Measurements from ENCODE around the gene MYOF. TPM values are rescaled to one million over a fixed set of nuclear protein-coding genes. Genes with fewer than 3 reads are reported as not detected.

The MYOF gene
- 249 and 264 TPM in 2 replicates for total RNA-seq
- 174 TPM for polyA plus RNA-seq (2012)

- peak; percentile 93 for DNase-seq (ENCODE audit: low read depth)
Measured at GRCh38 chr10:93482145-93482834, at the start of gene MYOF. Gene MYOF, minus strand, starts transcription at chr10:93482334. Its CDS starts 140 bp downstream, at chr10:93482194.

GRCh38 chr10:93518531-93518930, 36.4 kb upstream of the MYOF start:
- peak; percentile 55 for DNase-seq (ENCODE audit: low read depth)

- no peak for DNase-seq (ENCODE audit: low read depth)
Measured at GRCh38 chr10:93516006-93516380, 33.9 kb upstream of the MYOF start.

- DNase-seq (ENCODE audit: low read depth): peak; percentile 67
Measured at GRCh38 chr10:93515071-93516005, 33.2 kb upstream of the MYOF start.

GRCh38 chr10:93514521-93514920, 32.4 kb upstream of the MYOF start:
- DNase-seq (ENCODE audit: low read depth): peak; percentile 68

- no peak for DNase-seq (ENCODE audit: low read depth)
Measured at GRCh38 chr10:93513091-93513490, 31.0 kb upstream of the MYOF start.

GRCh38 chr10:93512565-93512964, 30.4 kb upstream of the MYOF start:
- no peak for DNase-seq (ENCODE audit: low read depth)

- no peak for DNase-seq (ENCODE audit: low read depth)
Measured at GRCh38 chr10:93509816-93510215, 27.7 kb upstream of the MYOF start.

- no peak for DNase-seq (ENCODE audit: low read depth)
Measured at GRCh38 chr10:93505075-93505474, 22.9 kb upstream of the MYOF start.

- DNase-seq (ENCODE audit: low read depth): peak; percentile 83
Measured at GRCh38 chr10:93503075-93503474, 20.9 kb upstream of the MYOF start.

- no peak for DNase-seq (ENCODE audit: low read depth)
Measured at GRCh38 chr10:93501650-93502049, 19.5 kb upstream of the MYOF start.

GRCh38 chr10:93498166-93498565, 16.0 kb upstream of the MYOF start:
- no peak for DNase-seq (ENCODE audit: low read depth)

- DNase-seq (ENCODE audit: low read depth): peak; percentile 94
Measured at GRCh38 chr10:93496322-93497041, 14.3 kb upstream of the MYOF start, which contains the start of gene CEP55. Gene CEP55, plus strand, starts transcription at chr10:93496612. Its CDS starts 3,440 bp downstream, at chr10:93500052.

- peak; percentile 56 for DNase-seq (ENCODE audit: low read depth)
Measured at GRCh38 chr10:93495654-93496321, 13.7 kb upstream of the MYOF start.

- no peak for DNase-seq (ENCODE audit: low read depth)
Measured at GRCh38 chr10:93494494-93494893, 12.4 kb upstream of the MYOF start.

GRCh38 chr10:93493162-93493561, 11.0 kb upstream of the MYOF start:
- no peak for DNase-seq (ENCODE audit: low read depth)

- DNase-seq (ENCODE audit: low read depth): no peak
Measured at GRCh38 chr10:93491602-93492121, 9.5 kb upstream of the MYOF start.

GRCh38 chr10:93488956-93489528, 6.9 kb upstream of the MYOF start:
- DNase-seq (ENCODE audit: low read depth): peak; percentile 96

- no peak for DNase-seq (ENCODE audit: low read depth)
Measured at GRCh38 chr10:93485690-93486089, 3.6 kb upstream of the MYOF start.

- DNase-seq (ENCODE audit: low read depth): no peak
Measured at GRCh38 chr10:93481637-93482144, 443 bp downstream of the MYOF start.
